Fibroblast of lung (primary cell): ENCODE results near the gene SSH2. TPM values are rescaled to one million over a fixed set of nuclear protein-coding genes. Genes with fewer than 3 reads are reported as not detected.
"Not testable (repeated sequence)": the region's sequence is repeated elsewhere in the genome, so short reads cannot be mapped to it uniquely, and the experiment has no call there.

Source experiments
- DNase-seq, 2 donors: peaks; one replicate each; pipeline versions ENCODE4 v3.0.0 to v3.0.0-alpha.2; 2010; ENCODE audit warnings: low read depth in 2 of 2
- H2AFZ ChIP-seq: 2 replicates; pipeline ENCODE4 v1.5.1; 2012; ENCODE audit warnings: low read length, control low read depth, inconsistent platforms
- H3K27ac ChIP-seq: 2 replicates; pipeline ENCODE4 v1.5.1; 2011; ENCODE audit warnings: low read length, control low read depth; ENCODE audit not compliant: insufficient read depth
- H3K27me3 ChIP-seq: 2 replicates; pipeline ENCODE4 v1.5.1; 2011; ENCODE audit warnings: mild to moderate bottlenecking, low read length; ENCODE audit not compliant: control insufficient read depth, insufficient read depth
- H3K36me3 ChIP-seq: 2 replicates; pipeline ENCODE4 v1.5.1; 2011; ENCODE audit warnings: low read length; ENCODE audit not compliant: control insufficient read depth, insufficient read depth
- H3K4me1 ChIP-seq: 2 replicates; pipeline ENCODE4 v1.5.1; 2011; ENCODE audit warnings: low read length; ENCODE audit not compliant: control insufficient read depth, insufficient read depth; ENCODE audit errors: extremely low read depth
- H3K4me2 ChIP-seq: 2 replicates; pipeline ENCODE4 v1.5.1; 2011; ENCODE audit warnings: low read length, control low read depth; ENCODE audit not compliant: insufficient read depth; ENCODE audit errors: extremely low read depth
- H3K4me3 ChIP-seq, 4 experiments: fragments of 200-600 bp in 1 of 4; sonication (generic) in 1 of 4; replicated peaks in 1 of 4; 2 replicates each; pipeline ENCODE4 v1.5.1; 2011 to 2016; ENCODE audit warnings: low read length in 4 of 4, low read depth in 3 of 4, mild to moderate bottlenecking in 3 of 4, control low read depth in 2 of 4, inconsistent platforms in 1 of 4, mixed read lengths in 1 of 4; ENCODE audit not compliant: insufficient read depth in 1 of 4; ENCODE audit errors: control extremely low read depth in 1 of 4
- H3K79me2 ChIP-seq: 2 replicates; pipeline ENCODE4 v1.5.1; 2012; ENCODE audit warnings: mild to moderate bottlenecking, low read length, inconsistent platforms; ENCODE audit not compliant: control insufficient read depth, insufficient read depth
- H3K9ac ChIP-seq: 2 replicates; pipeline ENCODE4 v1.5.1; 2011; ENCODE audit warnings: mild to moderate bottlenecking, low read length, control low read depth; ENCODE audit not compliant: insufficient read depth
- H3K9me3 ChIP-seq: 2 replicates; pipeline ENCODE4 v1.5.1; 2012; ENCODE audit warnings: low read depth, low read length; ENCODE audit not compliant: control insufficient read depth, insufficient read depth
- H4K20me1 ChIP-seq: 2 replicates; pipeline ENCODE4 v1.5.1; 2011; ENCODE audit warnings: low read length; ENCODE audit not compliant: control insufficient read depth, insufficient read depth; ENCODE audit errors: extremely low read depth
- CTCF ChIP-seq, 2 donors: IDR thresholded peaks in 1 of 2; conservative IDR thresholded peaks in 1 of 2; 1 replicate in 1 of 2; 2 replicates in 1 of 2; pipeline ENCODE4 v1.5.1; 2011 to 2012; ENCODE audit warnings: low read length in 2 of 2, control low read depth in 1 of 2, inconsistent platforms in 1 of 2, low read depth in 1 of 2, mild to moderate bottlenecking in 1 of 2
- EZH2 ChIP-seq: IDR thresholded peaks from 2 replicates; pipeline ENCODE4 v1.5.1; 2012; ENCODE audit warnings: low read length, control low read depth, mild to moderate bottlenecking; ENCODE audit errors: missing control alignments
- polyA plus RNA-seq, 2 donors: library from polyadenylated mRNA; depleted of rRNA in 1 of 2; stranded (reverse) in 1 of 2; unstranded in 1 of 2; fragments of >200 nt; gene quantifications; 2 replicates each; pipeline ENCODE4 v1.2.1, GENCODE V29; 2011 to 2012; ENCODE audit warnings: missing spikeins in 1 of 2
- total RNA-seq: library from RNA; depleted of rRNA; stranded (reverse); fragments of >200 nt; gene quantifications from 2 replicates; pipeline ENCODE4 v1.2.1, GENCODE V29; 2014

The SSH2 gene
- total and polyA plus RNA-seq, 2 donors (not counting 1 experiment from before 2014, with no cell fraction given) = 21.0 to 30.2 TPM

GRCh38 chr17:29905086-29905878, 24.7 kb downstream of the SSH2 start:
- no peaks in the 10 kb centered on the region for H3K36me3 ChIP-seq
- no peak overlapping the region for H2AFZ ChIP-seq
- H3K4me3 ChIP-seq = no peak overlapping the region
- no peaks in the 10 kb centered on the region for H4K20me1 ChIP-seq
- H3K9me3 ChIP-seq = no peaks in the 10 kb centered on the region
- H3K27ac ChIP-seq = no peak overlapping the region
- no peak for TF ChIP-seq CTCF (conservative IDR thresholded peaks at IDR 0.05 in 1 of 2, IDR thresholded peaks at IDR 0.05 in 1 of 2; ENCODE audit: low read depth in 1 of 2, low read length in 2 of 2)
- no peak for TF ChIP-seq EZH2
- H3K4me1 ChIP-seq = no peaks in the 10 kb centered on the region
- peaks cover 12% of the 10 kb centered on the region for H3K79me2 ChIP-seq
- no peaks in the 10 kb centered on the region for H3K27me3 ChIP-seq
- H3K4me2 ChIP-seq = no peak overlapping the region
- no peak overlapping the region for H3K9ac ChIP-seq
- no peak for DNase-seq

- H3K9ac ChIP-seq = no peak overlapping the region
- no peaks in the 10 kb centered on the region for H3K27me3 ChIP-seq
- no peaks in the 10 kb centered on the region for H3K9me3 ChIP-seq
- no peak overlapping the region for H2AFZ ChIP-seq
- no peak overlapping the region for H3K27ac ChIP-seq
- H3K4me1 ChIP-seq = no peaks in the 10 kb centered on the region
- DNase-seq = no peak
- no peak for TF ChIP-seq CTCF (conservative IDR thresholded peaks at IDR 0.05 in 1 of 2, IDR thresholded peaks at IDR 0.05 in 1 of 2; ENCODE audit: low read depth in 1 of 2, low read length in 2 of 2)
- TF ChIP-seq EZH2 = no peak
- H3K4me2 ChIP-seq = no peak overlapping the region
- H4K20me1 ChIP-seq = no peaks in the 10 kb centered on the region
- H3K4me3 ChIP-seq = no peak overlapping the region
- no peaks in the 10 kb centered on the region for H3K36me3 ChIP-seq
- H3K79me2 ChIP-seq = peaks cover 12% of the 10 kb centered on the region
These were observed 26.6 kb downstream of the SSH2 start for GRCh38 chr17:29903471-29903870.

GRCh38 chr17:29897136-29897535, 32.9 kb downstream of the SSH2 start:
- H3K79me2 ChIP-seq, DNase-seq, H3K27me3 ChIP-seq: not testable (repeated sequence)

More at GRCh38 chr17:29897136-29897535, 32.9 kb downstream of the SSH2 start:
- H3K9me3 ChIP-seq, H3K4me3 ChIP-seq, H3K27ac ChIP-seq, H4K20me1 ChIP-seq, H3K4me2 ChIP-seq, H3K4me1 ChIP-seq, H2AFZ ChIP-seq, H3K36me3 ChIP-seq, H3K9ac ChIP-seq: not testable (repeated sequence)
